Measurements from ENCODE around the gene LRP2.
"Not testable (repeated sequence)": the region's sequence is repeated elsewhere in the genome, so short reads cannot be mapped to it uniquely, and the experiment has no call there.

Gene LRP2

GRCh38 chr2:169139145-169139544 lies 223.2 kb downstream of the LRP2 start:
- H3K9ac ChIP-seq (ENCODE audit: insufficient read length, low read depth) = no peak overlapping the region
- H3K4me3 ChIP-seq (ENCODE audit: insufficient read length, low read depth) = no peak overlapping the region
- DNase-seq (ENCODE audit: low read depth, low spot score) = no peak
- TF ChIP-seq SUZ12 (IDR thresholded peaks at IDR 0.05; ENCODE audit: extremely low read depth, insufficient read depth, insufficient read length) = no peak
- TF ChIP-seq YY1 (IDR thresholded peaks at IDR 0.05; ENCODE audit: insufficient read depth, insufficient read length) = no peak
- no peak for TF ChIP-seq ZNF274 (IDR thresholded peaks at IDR 0.05; ENCODE audit: low read depth, low read length)
- H3K4me1 ChIP-seq (ENCODE audit: insufficient read depth, insufficient read length) = no peaks in the 10 kb centered on the region
- H3K27me3 ChIP-seq (ENCODE audit: insufficient read depth, insufficient read length) = no peaks in the 10 kb centered on the region
- H3K9me3 ChIP-seq (ENCODE audit: insufficient read depth, low read length) = no peaks in the 10 kb centered on the region
- H3K36me3 ChIP-seq (ENCODE audit: insufficient read depth, insufficient read length, low read length) = no peaks in the 10 kb centered on the region

- no peak overlapping the region for H3K9ac ChIP-seq (ENCODE audit: insufficient read length, low read depth)
- no peaks in the 10 kb centered on the region for H3K4me1 ChIP-seq (ENCODE audit: insufficient read depth, insufficient read length)
- H3K9me3 ChIP-seq (ENCODE audit: insufficient read depth, low read length) = no peaks in the 10 kb centered on the region
- DNase-seq (ENCODE audit: low read depth, low spot score) = no peak
- TF ChIP-seq SUZ12 (IDR thresholded peaks at IDR 0.05; ENCODE audit: extremely low read depth, insufficient read depth, insufficient read length) (no peak), ZNF274 (IDR thresholded peaks at IDR 0.05; ENCODE audit: low read depth, low read length) (no peak), YY1 (IDR thresholded peaks at IDR 0.05; ENCODE audit: insufficient read depth, insufficient read length) (no peak)
- H3K36me3 ChIP-seq (ENCODE audit: insufficient read depth, insufficient read length, low read length) = no peaks in the 10 kb centered on the region
- H3K27me3 ChIP-seq (ENCODE audit: insufficient read depth, insufficient read length) = no peaks in the 10 kb centered on the region
- no peak overlapping the region for H3K4me3 ChIP-seq (ENCODE audit: insufficient read length, low read depth)
Measured at GRCh38 chr2:169137924-169138323, 224.4 kb downstream of the LRP2 start.

- no peak for TF ChIP-seq SUZ12 (IDR thresholded peaks at IDR 0.05; ENCODE audit: extremely low read depth, insufficient read depth, insufficient read length)
- TF ChIP-seq ZNF274 (IDR thresholded peaks at IDR 0.05; ENCODE audit: low read depth, low read length) = no peak
- TF ChIP-seq YY1 (IDR thresholded peaks at IDR 0.05; ENCODE audit: insufficient read depth, insufficient read length) = no peak
- no peaks in the 10 kb centered on the region for H3K36me3 ChIP-seq (ENCODE audit: insufficient read depth, insufficient read length, low read length)
- no peaks in the 10 kb centered on the region for H3K9me3 ChIP-seq (ENCODE audit: insufficient read depth, low read length)
- no peak overlapping the region for H3K9ac ChIP-seq (ENCODE audit: insufficient read length, low read depth)
- no peak for DNase-seq (ENCODE audit: low read depth, low spot score)
- H3K4me1 ChIP-seq (ENCODE audit: insufficient read depth, insufficient read length) = no peaks in the 10 kb centered on the region
- H3K4me3 ChIP-seq (ENCODE audit: insufficient read length, low read depth) = no peak overlapping the region
- no peaks in the 10 kb centered on the region for H3K27me3 ChIP-seq (ENCODE audit: insufficient read depth, insufficient read length)
Measured at GRCh38 chr2:169136885-169137534, 225.3 kb downstream of the LRP2 start.

GRCh38 chr2:169136428-169136827 lies 225.9 kb downstream of the LRP2 start:
- H3K9ac ChIP-seq (ENCODE audit: insufficient read length, low read depth); H3K4me1 ChIP-seq (ENCODE audit: insufficient read depth, insufficient read length); H3K27me3 ChIP-seq (ENCODE audit: insufficient read depth, insufficient read length); H3K4me3 ChIP-seq (ENCODE audit: insufficient read length, low read depth); DNase-seq (ENCODE audit: low read depth, low spot score); H3K36me3 ChIP-seq (ENCODE audit: insufficient read depth, insufficient read length, low read length); H3K9me3 ChIP-seq (ENCODE audit: insufficient read depth, low read length): not testable (repeated sequence)

GRCh38 chr2:169134272-169134671 lies 228.1 kb downstream of the LRP2 start:
- H3K36me3 ChIP-seq (ENCODE audit: insufficient read depth, insufficient read length, low read length); H3K9me3 ChIP-seq (ENCODE audit: insufficient read depth, low read length); H3K4me3 ChIP-seq (ENCODE audit: insufficient read length, low read depth); DNase-seq (ENCODE audit: low read depth, low spot score); H3K9ac ChIP-seq (ENCODE audit: insufficient read length, low read depth); H3K27me3 ChIP-seq (ENCODE audit: insufficient read depth, insufficient read length); H3K4me1 ChIP-seq (ENCODE audit: insufficient read depth, insufficient read length): not testable (repeated sequence)

- no peaks in the 10 kb centered on the region for H3K36me3 ChIP-seq (ENCODE audit: insufficient read depth, insufficient read length, low read length)
- H3K4me1 ChIP-seq (ENCODE audit: insufficient read depth, insufficient read length) = no peaks in the 10 kb centered on the region
- no peaks in the 10 kb centered on the region for H3K9me3 ChIP-seq (ENCODE audit: insufficient read depth, low read length)
- no peak overlapping the region for H3K9ac ChIP-seq (ENCODE audit: insufficient read length, low read depth)
- no peak for DNase-seq (ENCODE audit: low read depth, low spot score)
- H3K27me3 ChIP-seq (ENCODE audit: insufficient read depth, insufficient read length) = no peaks in the 10 kb centered on the region
- no peak overlapping the region for H3K4me3 ChIP-seq (ENCODE audit: insufficient read length, low read depth)
- TF ChIP-seq YY1 (IDR thresholded peaks at IDR 0.05; ENCODE audit: insufficient read depth, insufficient read length) = no peak
- no peak for TF ChIP-seq ZNF274 (IDR thresholded peaks at IDR 0.05; ENCODE audit: low read depth, low read length)
- TF ChIP-seq SUZ12 (IDR thresholded peaks at IDR 0.05; ENCODE audit: extremely low read depth, insufficient read depth, insufficient read length) = no peak
Measured at GRCh38 chr2:169131587-169132512, 230.5 kb downstream of the LRP2 start.

- Histone ChIP-seq H3K36me3 (ENCODE audit: insufficient read depth, insufficient read length, low read length) (no peaks in the 10 kb centered on the region), H3K27me3 (ENCODE audit: insufficient read depth, insufficient read length) (no peaks in the 10 kb centered on the region), H3K9ac (ENCODE audit: insufficient read length, low read depth) (no peak overlapping the region), H3K4me3 (ENCODE audit: insufficient read length, low read depth) (no peak overlapping the region), H3K9me3 (ENCODE audit: insufficient read depth, low read length) (no peaks in the 10 kb centered on the region), H3K4me1 (ENCODE audit: insufficient read depth, insufficient read length) (no peaks in the 10 kb centered on the region)
- TF ChIP-seq YY1 (IDR thresholded peaks at IDR 0.05; ENCODE audit: insufficient read depth, insufficient read length) (no peak), SUZ12 (IDR thresholded peaks at IDR 0.05; ENCODE audit: extremely low read depth, insufficient read depth, insufficient read length) (no peak), ZNF274 (IDR thresholded peaks at IDR 0.05; ENCODE audit: low read depth, low read length) (no peak)
- no peak for DNase-seq (ENCODE audit: low read depth, low spot score)
Measured at GRCh38 chr2:169129703-169130243, 232.6 kb downstream of the LRP2 start.
